KMS-11 (cell line): Measurements from ENCODE around the gene HIGD1A.

Experiments used
- H2AFZ ChIP-seq: fragments of 200-600 bp; sonication (generic); 2 replicates; pipeline ENCODE4 v1.6.1; 2016; ENCODE audit warnings: antibody characterized with exemption, mixed run types, low read depth
- H3K27ac ChIP-seq: fragments of 200-600 bp; sonication (generic); 2 replicates; pipeline ENCODE4 v1.6.1; 2016; ENCODE audit warnings: mild to moderate bottlenecking, mixed run types
- H3K27me3 ChIP-seq: fragments of 200-600 bp; sonication (generic); 2 replicates; pipeline ENCODE4 v1.6.1; 2017; ENCODE audit warnings: mild to moderate bottlenecking, low read depth, mixed run types, moderate library complexity; ENCODE audit not compliant: insufficient read depth
- H3K36me3 ChIP-seq: fragments of 200-600 bp; sonication (generic); 2 replicates; pipeline ENCODE4 v1.6.1; 2017; ENCODE audit warnings: mild to moderate bottlenecking, mixed run types; ENCODE audit not compliant: insufficient read depth
- H3K4me1 ChIP-seq: fragments of 200-600 bp; sonication (generic); 2 replicates; pipeline ENCODE4 v1.6.1; 2016; ENCODE audit warnings: mild to moderate bottlenecking, low read depth, mixed run types; ENCODE audit not compliant: poor library complexity, severe bottlenecking
- H3K4me2 ChIP-seq: fragments of 200-600 bp; sonication (generic); 2 replicates; pipeline ENCODE4 v1.7.0; 2016; ENCODE audit warnings: mild to moderate bottlenecking, mixed run types
- H3K4me3 ChIP-seq: fragments of 200-600 bp; sonication (generic); IDR thresholded peaks from 2 replicates; pipeline ENCODE4 v1.6.1; 2017; ENCODE audit warnings: low read depth, low read length, mixed read lengths; ENCODE audit not compliant: insufficient read depth
- H3K79me2 ChIP-seq: fragments of 200-600 bp; sonication (generic); 2 replicates; pipeline ENCODE4 v1.6.1; 2016; ENCODE audit warnings: low read depth, mixed run types; ENCODE audit not compliant: insufficient read depth
- H3K9ac ChIP-seq: fragments of 200-600 bp; sonication (generic); 2 replicates; pipeline ENCODE4 v1.6.1; 2016; ENCODE audit warnings: mild to moderate bottlenecking, mixed run types
- H4K20me1 ChIP-seq: fragments of 200-600 bp; sonication (generic); 2 replicates; pipeline ENCODE4 v1.6.1; 2016; ENCODE audit warnings: mild to moderate bottlenecking, mixed run types; ENCODE audit not compliant: insufficient read depth
- CTCF ChIP-seq: fragments of 200-600 bp; sonication (generic); conservative IDR thresholded peaks from 2 replicates; pipeline ENCODE4 v1.6.1; 2017; ENCODE audit warnings: low read depth, mild to moderate bottlenecking, antibody characterized with exemption, low read length, moderate library complexity, mixed read lengths

The HIGD1A gene

GRCh38 chr3:42773409-42773751 is 30.9 kb downstream of the HIGD1A start:
- H4K20me1 ChIP-seq: no peaks in the 10 kb centered on the region
- no peaks in the 10 kb centered on the region for H3K36me3 ChIP-seq
- no peaks in the 10 kb centered on the region for H3K27me3 ChIP-seq
- H3K9ac ChIP-seq: peak overlapping the region; percentile 56
- peak overlapping the region; percentile 44 for H3K4me2 ChIP-seq
- H3K27ac ChIP-seq: peak overlapping the region; percentile 46; the same call in 1 of the 2 replicates
- peak overlapping the region; percentile 69 for H2AFZ ChIP-seq
- no peak for TF ChIP-seq CTCF
- no peaks in the 10 kb centered on the region for H3K4me1 ChIP-seq
- peak overlapping the region; percentile 47 for H3K4me3 ChIP-seq
- no peaks in the 10 kb centered on the region for H3K79me2 ChIP-seq

- H3K4me1 ChIP-seq: no peaks in the 10 kb centered on the region
- no peaks in the 10 kb centered on the region for H4K20me1 ChIP-seq
- H3K4me2 ChIP-seq: peak within 1 kb of the TSS; percentile 44
- TF ChIP-seq CTCF: no peak
- H3K27me3 ChIP-seq: no peaks in the 10 kb centered on the region
- peak within 1 kb of the TSS; percentile 46; the same call in 1 of the 2 replicates for H3K27ac ChIP-seq
- H3K9ac ChIP-seq: peak within 1 kb of the TSS; percentile 56
- H3K4me3 ChIP-seq: peak within 1 kb of the TSS; percentile 47
- peak within 1 kb of the TSS; percentile 69 for H2AFZ ChIP-seq
- H3K36me3 ChIP-seq: no peaks in the 10 kb centered on the region
- no peaks in the 10 kb centered on the region for H3K79me2 ChIP-seq
These were observed 31.5 kb downstream of the HIGD1A start, which contains the start of gene CCDC13 for GRCh38 chr3:42772670-42773408. Gene CCDC13, minus strand, starts transcription at chr3:42773253. Its CDS starts 14,908 bp downstream, at chr3:42758345.

- Histone ChIP-seq H3K36me3 (no peaks in the 10 kb centered on the region), H3K27ac (no peak overlapping the region), H2AFZ (no peak overlapping the region), H3K4me1 (no peaks in the 10 kb centered on the region), H3K27me3 (no peaks in the 10 kb centered on the region), H3K4me3 (no peak overlapping the region), H3K9ac (no peak overlapping the region), H3K4me2 (no peak overlapping the region), H3K79me2 (no peaks in the 10 kb centered on the region), H4K20me1 (no peaks in the 10 kb centered on the region)
- no peak for TF ChIP-seq CTCF
These were observed 33.0 kb downstream of the HIGD1A start for GRCh38 chr3:42771271-42771670.

- no peak overlapping the region for H3K9ac ChIP-seq
- H3K36me3 ChIP-seq: no peaks in the 10 kb centered on the region
- H3K4me3 ChIP-seq: no peak overlapping the region
- H3K79me2 ChIP-seq: no peaks in the 10 kb centered on the region
- no peaks in the 10 kb centered on the region for H3K4me1 ChIP-seq
- no peak for TF ChIP-seq CTCF
- no peaks in the 10 kb centered on the region for H3K27me3 ChIP-seq
- H3K27ac ChIP-seq: no peak overlapping the region
- no peak overlapping the region for H3K4me2 ChIP-seq
- H2AFZ ChIP-seq: no peak overlapping the region
- no peaks in the 10 kb centered on the region for H4K20me1 ChIP-seq
These were observed 34.7 kb downstream of the HIGD1A start for GRCh38 chr3:42769477-42770131.
